ENCODE data around the gene ARHGAP24. TPM values are rescaled to one million over a fixed set of nuclear protein-coding genes. Genes with fewer than 3 reads are reported as not detected.
"Not testable (repeated sequence)": the region's sequence is repeated elsewhere in the genome, so short reads cannot be mapped to it uniquely, and the experiment has no call there.

Gene ARHGAP24
- total RNA-seq, 1 donor from 2014 or later: 17.8 TPM

- no peak for DNase-seq (ENCODE audit: low spot score, unreplicated experiment)
- H3K9me3 Mint-ChIP-seq (ENCODE audit: low read depth): no peaks in the 10 kb centered on the region
- no peaks in the 10 kb centered on the region for H3K36me3 Mint-ChIP-seq (ENCODE audit: insufficient read depth)
- H3K4me3 Mint-ChIP-seq (ENCODE audit: low read depth): no peak overlapping the region
- no peak overlapping the region for H3K27ac Mint-ChIP-seq
- peaks cover 5% of the 10 kb centered on the region for H3K4me1 Mint-ChIP-seq (ENCODE audit: low read depth)
- no peaks in the 10 kb centered on the region for H3K27me3 Mint-ChIP-seq
- no peak for TF ChIP-seq CTCF (IDR thresholded peaks at IDR 0.05; ENCODE audit: unreplicated experiment)
Observed at GRCh38 chr4:85907001-85907400, 432.1 kb downstream of the ARHGAP24 start.

- H3K36me3 Mint-ChIP-seq (ENCODE audit: insufficient read depth): no peaks in the 10 kb centered on the region
- H3K27ac Mint-ChIP-seq: no peak overlapping the region
Observed at GRCh38 chr4:85909851-85910250, 434.9 kb downstream of the ARHGAP24 start.

GRCh38 chr4:85910985-85911384 is 436.0 kb downstream of the ARHGAP24 start:
- H3K27me3 Mint-ChIP-seq: no peaks in the 10 kb centered on the region
- peaks cover 2% of the 10 kb centered on the region for H3K36me3 Mint-ChIP-seq (ENCODE audit: insufficient read depth)
- peaks cover 22% of the 10 kb centered on the region for H3K4me1 Mint-ChIP-seq (ENCODE audit: low read depth)
- H3K27ac Mint-ChIP-seq: no peak overlapping the region
- no peak overlapping the region for H3K4me3 Mint-ChIP-seq (ENCODE audit: low read depth)
- TF ChIP-seq CTCF (IDR thresholded peaks at IDR 0.05; ENCODE audit: unreplicated experiment): no peak
- DNase-seq (ENCODE audit: low spot score, unreplicated experiment): no peak
- H3K9me3 Mint-ChIP-seq (ENCODE audit: low read depth): peaks cover 4% of the 10 kb centered on the region

More at GRCh38 chr4:85909851-85910250, 434.9 kb downstream of the ARHGAP24 start:
- no peaks in the 10 kb centered on the region for H3K27me3 Mint-ChIP-seq
- H3K4me1 Mint-ChIP-seq (ENCODE audit: low read depth): peaks cover 22% of the 10 kb centered on the region
- H3K4me3 Mint-ChIP-seq (ENCODE audit: low read depth): no peak overlapping the region
- no peak for TF ChIP-seq CTCF (IDR thresholded peaks at IDR 0.05; ENCODE audit: unreplicated experiment)
- DNase-seq (ENCODE audit: low spot score, unreplicated experiment): no peak
- H3K9me3 Mint-ChIP-seq (ENCODE audit: low read depth): no peaks in the 10 kb centered on the region

- Mint-ChIP-seq H3K27ac (no peak overlapping the region), H3K4me3 (ENCODE audit: low read depth) (no peak overlapping the region), H3K9me3 (ENCODE audit: low read depth) (peaks cover 7% of the 10 kb centered on the region), H3K4me1 (ENCODE audit: low read depth) (peaks cover 22% of the 10 kb centered on the region), H3K36me3 (ENCODE audit: insufficient read depth) (peaks cover 3% of the 10 kb centered on the region), H3K27me3 (no peaks in the 10 kb centered on the region)
- TF ChIP-seq CTCF (IDR thresholded peaks at IDR 0.05; ENCODE audit: unreplicated experiment): no peak
- DNase-seq (ENCODE audit: low spot score, unreplicated experiment): no peak
Observed at GRCh38 chr4:85913931-85914694, 439.2 kb downstream of the ARHGAP24 start.

- not testable (repeated sequence) for H3K27ac Mint-ChIP-seq; DNase-seq (ENCODE audit: low spot score, unreplicated experiment); H3K27me3 Mint-ChIP-seq; H3K4me3 Mint-ChIP-seq (ENCODE audit: low read depth); H3K36me3 Mint-ChIP-seq (ENCODE audit: insufficient read depth); H3K9me3 Mint-ChIP-seq (ENCODE audit: low read depth)
- H3K4me1 Mint-ChIP-seq (ENCODE audit: low read depth): peaks cover 21% of the 10 kb centered on the region
Observed at GRCh38 chr4:85915570-85915969, 440.6 kb downstream of the ARHGAP24 start.

Measured in progenitor cell of endocrine pancreas (in vitro differentiated cells).